Activated gamma-delta T cell (primary cell): ENCODE data around the gene ACSS3.
"Not testable (repeated sequence)": the region's sequence is repeated elsewhere in the genome, so short reads cannot be mapped to it uniquely, and the experiment has no call there.

Source experiments
- DNase-seq: peaks from one replicate; lab custom pipeline; 2025; lab: John Stamatoyannopoulos, UW
- total RNA-seq, 2 donors: gene quantifications; one replicate each; lab custom pipeline; 2026; lab: John Stamatoyannopoulos, UW

Gene ACSS3
- 0.05 to 0.17 reads per million in 2 donors for total RNA-seq

GRCh38 chr12:81077686-81078441, at the start of gene ACSS3:
ACSS3 (plus strand) TSS chr12:81078079; CDS start chr12:81078121, 42 bp downstream.
- DNase-seq = no peak

- DNase-seq = no peak
These were observed 43.0 kb upstream of the ACSS3 start for GRCh38 chr12:81034926-81035325.

- no peak for DNase-seq
These were observed 38.6 kb upstream of the ACSS3 start for GRCh38 chr12:81039231-81039630.

GRCh38 chr12:81043979-81044740, 33.7 kb upstream of the ACSS3 start:
- no peak for DNase-seq

GRCh38 chr12:81064971-81065370, 12.9 kb upstream of the ACSS3 start:
- not testable (repeated sequence) for DNase-seq

- no peak for DNase-seq
These were observed 7.0 kb upstream of the ACSS3 start for GRCh38 chr12:81070846-81071245.

- no peak for DNase-seq
These were observed 2.3 kb upstream of the ACSS3 start for GRCh38 chr12:81075539-81075938.

- no peak for DNase-seq
These were observed 572 bp upstream of the ACSS3 start for GRCh38 chr12:81077329-81077685.

- DNase-seq = no peak
These were observed 754 bp downstream of the ACSS3 start for GRCh38 chr12:81078469-81079196.

- no peak for DNase-seq
These were observed 1.6 kb downstream of the ACSS3 start for GRCh38 chr12:81079280-81080076.

- DNase-seq = no peak
These were observed 2.6 kb downstream of the ACSS3 start for GRCh38 chr12:81080431-81080983.

GRCh38 chr12:81081726-81082125, 3.8 kb downstream of the ACSS3 start:
- no peak for DNase-seq

GRCh38 chr12:81083018-81083417, 5.1 kb downstream of the ACSS3 start:
- DNase-seq = no peak

GRCh38 chr12:81083906-81084513, 6.1 kb downstream of the ACSS3 start:
- no peak for DNase-seq

- no peak for DNase-seq
These were observed 7.0 kb downstream of the ACSS3 start for GRCh38 chr12:81084811-81085350.

GRCh38 chr12:81085832-81086231, 8.0 kb downstream of the ACSS3 start:
- DNase-seq = no peak

GRCh38 chr12:81086342-81086741, 8.5 kb downstream of the ACSS3 start:
- no peak for DNase-seq

GRCh38 chr12:81088221-81088620, 10.3 kb downstream of the ACSS3 start:
- DNase-seq = no peak

- DNase-seq = no peak
These were observed 11.5 kb downstream of the ACSS3 start for GRCh38 chr12:81089412-81089811.

GRCh38 chr12:81092053-81092452, 14.2 kb downstream of the ACSS3 start:
- no peak for DNase-seq
